ENCODE results near the gene ARL4D. TPM values are rescaled to one million over a fixed set of nuclear protein-coding genes. Genes with fewer than 3 reads are reported as not detected.

The ARL4D gene
- total and polyA plus RNA-seq, 9 donors = 6.2 to 34.1 (median 18.9) TPM

GRCh38 chr17:43423777-43424455 lies 25.1 kb downstream of the ARL4D start:
- Histone ChIP-seq H3K4me3 (no peak overlapping the region), H3K9me3 (no peaks in the 10 kb centered on the region), H3K36me3 (no peaks in the 10 kb centered on the region), H3K4me1 (ENCODE audit: insufficient read depth) (peaks cover 4% of the 10 kb centered on the region), H3K27ac (no peak overlapping the region), H3K27me3 (no peaks in the 10 kb centered on the region)
- 85 to 87% (median 86%) methylated on average over 6 of the region's 6 CpGs for WGBS, 3 donors
- DNase-seq = no peak
- intact Hi-C loops (cut with DNase I) = no loop called here
- TF ChIP-seq POLR2A (IDR thresholded peaks at IDR 0.05) (no peak), EP300 (IDR thresholded peaks at IDR 0.05) (no peak)
- TF ChIP-seq, protein P1, sequence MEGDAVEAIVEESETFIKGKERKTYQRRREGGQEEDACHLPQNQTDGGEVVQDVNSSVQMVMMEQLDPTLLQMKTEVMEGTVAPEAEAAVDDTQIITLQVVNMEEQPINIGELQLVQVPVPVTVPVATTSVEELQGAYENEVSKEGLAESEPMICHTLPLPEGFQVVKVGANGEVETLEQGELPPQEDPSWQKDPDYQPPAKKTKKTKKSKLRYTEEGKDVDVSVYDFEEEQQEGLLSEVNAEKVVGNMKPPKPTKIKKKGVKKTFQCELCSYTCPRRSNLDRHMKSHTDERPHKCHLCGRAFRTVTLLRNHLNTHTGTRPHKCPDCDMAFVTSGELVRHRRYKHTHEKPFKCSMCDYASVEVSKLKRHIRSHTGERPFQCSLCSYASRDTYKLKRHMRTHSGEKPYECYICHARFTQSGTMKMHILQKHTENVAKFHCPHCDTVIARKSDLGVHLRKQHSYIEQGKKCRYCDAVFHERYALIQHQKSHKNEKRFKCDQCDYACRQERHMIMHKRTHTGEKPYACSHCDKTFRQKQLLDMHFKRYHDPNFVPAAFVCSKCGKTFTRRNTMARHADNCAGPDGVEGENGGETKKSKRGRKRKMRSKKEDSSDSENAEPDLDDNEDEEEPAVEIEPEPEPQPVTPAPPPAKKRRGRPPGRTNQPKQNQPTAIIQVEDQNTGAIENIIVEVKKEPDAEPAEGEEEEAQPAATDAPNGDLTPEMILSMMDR (IDR thresholded peaks at IDR 0.05) = no peak

GRCh38 chr17:43427362-43428043 lies 28.7 kb downstream of the ARL4D start:
- intact Hi-C loops (cut with DNase I) = no loop called here
- Histone ChIP-seq H3K27ac (no peak overlapping the region), H3K4me1 (ENCODE audit: insufficient read depth) (peaks cover 7% of the 10 kb centered on the region), H3K4me3 (no peak overlapping the region), H3K36me3 (no peaks in the 10 kb centered on the region), H3K27me3 (no peaks in the 10 kb centered on the region), H3K9me3 (no peaks in the 10 kb centered on the region)
- TF ChIP-seq EP300 (IDR thresholded peaks at IDR 0.05) (no peak), POLR2A (IDR thresholded peaks at IDR 0.05) (no peak)
- TF ChIP-seq, protein P1 (IDR thresholded peaks at IDR 0.05) = no peak
- 73 to 80% (median 74%) methylated on average over 9 of the region's 9 CpGs for WGBS, 3 donors
- no peak for DNase-seq

- WGBS, 3 donors = 73 to 75% (median 74%) methylated on average over 5 of the region's 5 CpGs
- Histone ChIP-seq H3K4me3 (no peak overlapping the region), H3K36me3 (no peaks in the 10 kb centered on the region), H3K4me1 (ENCODE audit: insufficient read depth) (peaks cover 7% of the 10 kb centered on the region), H3K27ac (no peak overlapping the region), H3K27me3 (no peaks in the 10 kb centered on the region), H3K9me3 (no peaks in the 10 kb centered on the region)
- intact Hi-C loops (cut with DNase I) = no loop called here
- TF ChIP-seq EP300 (IDR thresholded peaks at IDR 0.05) = no peak
- TF ChIP-seq POLR2A (IDR thresholded peaks at IDR 0.05) = no peak
- TF ChIP-seq, protein P1 (IDR thresholded peaks at IDR 0.05) = no peak
- DNase-seq = no peak
Measured at GRCh38 chr17:43428524-43428923, 29.7 kb downstream of the ARL4D start.

GRCh38 chr17:43430936-43431713 lies 32.3 kb downstream of the ARL4D start:
- no peaks in the 10 kb centered on the region for H3K9me3 ChIP-seq
- TF ChIP-seq, protein P1 (IDR thresholded peaks at IDR 0.05) = no peak
- TF ChIP-seq POLR2A (IDR thresholded peaks at IDR 0.05) = no peak
- TF ChIP-seq EP300 (IDR thresholded peaks at IDR 0.05) = no peak
- H3K27me3 ChIP-seq = no peaks in the 10 kb centered on the region
- intact Hi-C loops (cut with DNase I) = no loop called here
- WGBS, 3 donors = 35 to 38% (median 37%) methylated on average over 6 of the region's 6 CpGs
- DNase-seq = no peak
- peaks cover 7% of the 10 kb centered on the region for H3K4me1 ChIP-seq (ENCODE audit: insufficient read depth)
- H3K4me3 ChIP-seq = no peak overlapping the region
- H3K27ac ChIP-seq = no peak overlapping the region
- H3K36me3 ChIP-seq = no peaks in the 10 kb centered on the region
